ENCODE measurements around the gene FBXO15.

- TF ChIP-seq, protein P1, sequence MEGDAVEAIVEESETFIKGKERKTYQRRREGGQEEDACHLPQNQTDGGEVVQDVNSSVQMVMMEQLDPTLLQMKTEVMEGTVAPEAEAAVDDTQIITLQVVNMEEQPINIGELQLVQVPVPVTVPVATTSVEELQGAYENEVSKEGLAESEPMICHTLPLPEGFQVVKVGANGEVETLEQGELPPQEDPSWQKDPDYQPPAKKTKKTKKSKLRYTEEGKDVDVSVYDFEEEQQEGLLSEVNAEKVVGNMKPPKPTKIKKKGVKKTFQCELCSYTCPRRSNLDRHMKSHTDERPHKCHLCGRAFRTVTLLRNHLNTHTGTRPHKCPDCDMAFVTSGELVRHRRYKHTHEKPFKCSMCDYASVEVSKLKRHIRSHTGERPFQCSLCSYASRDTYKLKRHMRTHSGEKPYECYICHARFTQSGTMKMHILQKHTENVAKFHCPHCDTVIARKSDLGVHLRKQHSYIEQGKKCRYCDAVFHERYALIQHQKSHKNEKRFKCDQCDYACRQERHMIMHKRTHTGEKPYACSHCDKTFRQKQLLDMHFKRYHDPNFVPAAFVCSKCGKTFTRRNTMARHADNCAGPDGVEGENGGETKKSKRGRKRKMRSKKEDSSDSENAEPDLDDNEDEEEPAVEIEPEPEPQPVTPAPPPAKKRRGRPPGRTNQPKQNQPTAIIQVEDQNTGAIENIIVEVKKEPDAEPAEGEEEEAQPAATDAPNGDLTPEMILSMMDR (conservative IDR thresholded peaks at IDR 0.05), result peak; percentile 12
- TF ChIP-seq ZFX (IDR thresholded peaks at IDR 0.05), result no peak
Measured at GRCh38 chr18:74063023-74063422, 84.6 kb downstream of the FBXO15 start.
